HG03565 (cell line): ENCODE results near the gene TRPM8.
"Not testable (repeated sequence)": the region's sequence is repeated elsewhere in the genome, so short reads cannot be mapped to it uniquely, and the experiment has no call there.

Experiments used
- ATAC-seq: cut with Tn5 transposase; IDR thresholded peaks from one replicate; pipeline ENCODE4 v1.9.1; 2021; ENCODE audit warnings: mild to moderate bottlenecking, moderate library complexity; ENCODE audit not compliant: unreplicated experiment

The TRPM8 gene

GRCh38 chr2:233936089-233936488 is 18.9 kb downstream of the TRPM8 start:
- no peak for ATAC-seq

- ATAC-seq: no peak
These were observed 21.6 kb downstream of the TRPM8 start for GRCh38 chr2:233938676-233939370.

DNA sequence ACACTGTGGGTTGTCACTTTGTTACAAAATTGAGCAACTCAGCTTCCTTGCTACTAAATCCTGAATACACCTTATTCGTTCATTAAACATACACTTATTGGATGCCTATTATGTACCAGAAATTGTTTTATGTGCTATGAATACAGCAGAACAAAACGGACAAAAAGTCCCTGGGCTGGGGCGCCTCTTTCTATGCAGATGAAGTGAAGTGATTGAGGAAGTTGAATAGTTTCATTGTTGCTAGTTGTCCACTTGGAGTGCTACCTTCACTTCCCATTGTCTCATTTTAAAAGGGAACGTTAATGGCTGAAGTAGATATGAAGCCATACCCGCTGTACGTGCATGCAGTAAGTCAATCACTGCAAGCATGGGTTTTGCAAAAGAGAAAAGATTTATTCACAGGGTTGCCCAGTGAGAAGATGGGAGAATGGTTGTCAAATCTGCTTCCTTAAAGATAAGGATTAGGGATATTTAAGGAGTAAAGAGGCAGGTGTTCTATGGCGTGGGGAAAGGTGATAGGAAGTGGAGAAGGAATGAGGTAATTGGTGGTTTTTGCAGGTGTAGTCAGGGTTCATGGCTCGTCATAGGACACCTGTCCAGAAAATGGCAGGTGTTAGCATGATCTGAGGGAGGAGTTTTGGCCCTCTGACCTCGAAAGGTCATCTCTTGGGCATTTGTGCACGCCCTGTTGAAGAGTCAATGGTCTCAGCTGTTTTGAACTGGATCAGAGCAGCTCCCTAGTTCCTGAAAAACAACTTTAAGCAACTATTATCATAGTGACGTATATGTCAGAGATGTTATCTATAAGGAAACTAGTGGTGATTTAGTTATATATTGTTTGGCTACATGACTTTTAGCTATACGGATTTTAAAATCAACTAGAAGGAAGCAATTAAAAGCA is 23.5 kb downstream of the TRPM8 start:
- no peak for ATAC-seq

GRCh38 chr2:233942731-233943130 is 25.6 kb downstream of the TRPM8 start:
- ATAC-seq: no peak

DNA sequence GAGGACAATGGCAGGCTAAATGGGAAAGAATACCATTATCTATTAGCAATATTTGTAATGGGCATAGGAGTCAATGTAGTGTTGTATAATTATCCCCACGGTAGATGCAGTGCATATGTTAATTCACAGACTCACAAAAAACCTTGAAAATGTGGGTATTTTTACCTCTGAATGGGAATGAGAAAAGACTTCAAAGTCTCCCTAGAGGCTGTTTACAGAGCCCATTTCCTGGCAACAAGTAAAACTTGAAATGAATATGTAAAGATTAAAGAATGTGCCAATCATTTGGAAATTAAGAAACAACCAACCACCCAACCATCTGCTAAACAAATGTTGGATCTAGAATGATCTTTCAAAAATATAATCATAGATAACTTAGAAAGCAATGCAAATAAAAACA is 27.1 kb downstream of the TRPM8 start:
- no peak for ATAC-seq

- no peak for ATAC-seq
These were observed 27.5 kb downstream of the TRPM8 start for GRCh38 chr2:233944722-233945121.

DNA sequence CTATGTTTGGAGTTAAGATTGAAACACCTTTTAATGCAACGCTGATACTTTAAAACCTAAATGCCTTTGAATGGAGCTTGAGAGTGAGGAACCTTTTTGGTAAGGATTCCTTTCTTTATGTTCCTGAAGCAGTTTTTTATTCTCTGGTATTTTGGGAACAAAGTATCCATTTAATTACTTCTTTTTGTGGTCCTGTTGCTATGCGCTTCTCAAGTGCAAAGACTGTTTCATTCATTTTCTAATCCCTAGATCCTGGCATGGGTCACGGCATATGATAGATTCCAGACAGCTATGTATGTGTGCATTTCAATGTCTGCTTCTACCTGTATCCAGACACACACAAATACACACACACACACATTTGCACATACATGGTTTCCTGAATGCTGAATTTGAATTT is 28.0 kb downstream of the TRPM8 start:
- ATAC-seq: no peak

DNA sequence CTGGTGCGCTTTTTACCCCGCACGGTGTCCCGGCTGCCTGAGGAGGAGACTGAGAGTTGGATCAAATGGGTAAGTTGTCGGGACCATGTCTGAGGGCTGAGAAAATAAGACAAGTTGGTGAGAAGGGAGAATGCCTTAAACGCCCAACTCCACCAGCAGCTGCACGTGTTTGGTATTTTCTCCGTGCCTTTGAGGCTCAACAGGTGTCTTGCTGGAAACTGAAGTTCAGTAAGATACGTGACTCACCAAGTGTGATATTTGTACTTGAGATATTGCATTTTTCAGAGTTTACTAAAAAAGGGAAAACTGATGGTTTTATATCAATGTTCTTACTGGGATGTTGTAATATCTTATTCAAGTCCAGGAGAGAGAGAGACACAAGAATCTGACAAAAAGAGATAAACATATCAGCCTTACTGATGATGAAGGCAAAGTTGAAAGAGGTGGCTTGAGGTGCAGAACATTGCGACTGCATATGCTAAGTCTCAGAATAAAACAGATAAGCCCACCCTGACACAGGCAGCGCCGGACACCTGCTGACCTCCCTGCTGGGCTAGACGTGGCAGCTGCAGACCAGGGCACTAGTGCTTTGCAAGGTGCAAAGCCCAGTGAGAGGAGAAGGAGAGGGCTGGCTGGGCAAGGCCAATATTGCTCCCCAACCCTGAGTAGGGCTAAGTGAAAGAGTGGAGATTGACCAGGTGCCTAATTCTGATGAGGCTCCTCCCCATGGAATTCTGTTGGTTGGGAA is 33.1 kb downstream of the TRPM8 start:
- no peak for ATAC-seq

DNA sequence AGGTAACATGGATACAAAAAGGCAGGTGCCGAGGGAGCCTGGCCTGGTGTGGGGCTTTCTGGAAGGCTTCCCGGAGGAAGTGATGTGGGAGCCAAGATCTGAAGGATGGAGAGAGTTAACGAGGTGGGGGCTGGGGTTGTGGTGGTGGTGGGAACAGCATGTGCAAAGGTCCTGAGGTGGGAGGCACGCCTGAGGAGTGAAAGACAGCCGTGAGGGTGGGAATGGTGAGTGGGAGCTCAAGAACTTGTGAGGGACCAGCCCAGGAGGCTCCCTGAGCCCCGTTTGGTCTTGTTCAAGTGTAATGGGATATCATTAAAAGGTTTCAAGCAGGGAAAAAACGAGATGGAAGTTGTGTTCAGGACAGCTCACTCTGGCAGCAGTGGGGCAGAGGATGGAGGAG is 35.2 kb downstream of the TRPM8 start:
- ATAC-seq: no peak

DNA sequence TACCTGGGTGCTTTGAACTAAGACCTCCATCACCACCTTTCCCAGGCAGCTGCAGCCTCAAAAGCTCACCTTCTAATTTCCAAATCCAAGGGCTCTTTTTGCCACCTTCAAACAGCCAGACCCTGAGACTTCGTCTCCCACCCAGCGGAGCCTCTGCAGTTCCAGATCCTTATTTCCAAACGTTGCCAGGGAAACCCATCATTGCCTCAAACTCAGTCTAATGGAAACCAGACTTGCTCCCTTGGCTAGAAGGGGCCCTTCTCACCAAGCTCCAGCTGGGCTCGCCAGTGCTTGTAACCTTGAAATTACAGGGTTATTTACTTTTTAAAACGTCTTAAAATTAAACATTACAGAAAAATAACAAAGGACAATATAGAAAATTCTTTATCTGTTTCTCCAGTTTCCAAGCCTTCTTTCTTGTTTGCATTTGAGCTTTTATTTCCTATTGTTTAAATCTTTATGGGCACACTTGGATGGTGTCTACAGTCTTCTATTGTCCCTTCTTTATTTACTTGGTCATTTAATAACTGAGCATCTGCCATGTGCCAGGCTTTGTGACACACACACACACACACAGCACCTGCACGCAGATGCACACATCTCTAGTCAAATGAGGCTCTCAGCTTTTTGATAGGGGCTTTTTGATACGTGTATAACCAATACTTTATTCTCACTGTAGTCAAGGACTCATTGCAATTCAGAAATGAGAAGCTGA is 36.1 kb downstream of the TRPM8 start:
- ATAC-seq: no peak

DNA sequence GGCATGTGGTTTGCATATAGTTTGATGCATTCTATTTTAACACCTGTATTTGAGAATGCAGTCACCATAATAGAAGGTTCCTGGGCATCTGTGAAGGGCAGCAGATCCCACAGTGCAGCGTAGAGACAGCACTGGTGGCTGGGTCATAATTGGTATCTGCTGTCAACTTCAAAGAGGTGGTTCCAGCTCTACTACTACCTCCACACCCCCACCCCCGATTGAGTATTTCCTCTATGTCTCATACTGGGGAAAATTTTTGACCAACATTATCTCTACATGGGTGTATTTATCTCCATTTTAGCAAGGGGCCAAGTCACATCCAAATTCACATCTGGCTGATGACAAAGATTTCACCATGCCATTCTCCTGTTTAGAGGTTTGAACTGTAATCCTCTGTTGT is 43.0 kb downstream of the TRPM8 start:
- ATAC-seq: no peak

- ATAC-seq: no peak
These were observed 44.7 kb downstream of the TRPM8 start for GRCh38 chr2:233961905-233962304.

DNA sequence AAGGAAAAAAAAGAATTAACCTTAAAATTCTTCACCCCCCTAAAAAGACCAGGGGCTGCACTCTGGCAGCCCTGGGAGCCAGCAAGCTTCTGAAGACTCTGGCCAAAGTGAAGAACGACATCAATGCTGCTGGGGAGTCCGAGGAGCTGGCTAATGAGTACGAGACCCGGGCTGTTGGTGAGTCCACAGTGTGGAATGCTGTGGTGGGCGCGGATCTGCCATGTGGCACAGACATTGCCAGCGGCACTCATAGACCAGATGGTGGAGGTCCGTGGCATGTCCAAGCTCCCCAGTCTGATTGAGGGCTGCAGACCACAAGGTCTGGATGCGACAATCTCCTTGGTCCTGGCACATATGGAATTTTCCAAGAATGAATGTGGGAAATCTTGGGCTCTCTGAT is 47.4 kb downstream of the TRPM8 start:
- no peak for ATAC-seq

DNA sequence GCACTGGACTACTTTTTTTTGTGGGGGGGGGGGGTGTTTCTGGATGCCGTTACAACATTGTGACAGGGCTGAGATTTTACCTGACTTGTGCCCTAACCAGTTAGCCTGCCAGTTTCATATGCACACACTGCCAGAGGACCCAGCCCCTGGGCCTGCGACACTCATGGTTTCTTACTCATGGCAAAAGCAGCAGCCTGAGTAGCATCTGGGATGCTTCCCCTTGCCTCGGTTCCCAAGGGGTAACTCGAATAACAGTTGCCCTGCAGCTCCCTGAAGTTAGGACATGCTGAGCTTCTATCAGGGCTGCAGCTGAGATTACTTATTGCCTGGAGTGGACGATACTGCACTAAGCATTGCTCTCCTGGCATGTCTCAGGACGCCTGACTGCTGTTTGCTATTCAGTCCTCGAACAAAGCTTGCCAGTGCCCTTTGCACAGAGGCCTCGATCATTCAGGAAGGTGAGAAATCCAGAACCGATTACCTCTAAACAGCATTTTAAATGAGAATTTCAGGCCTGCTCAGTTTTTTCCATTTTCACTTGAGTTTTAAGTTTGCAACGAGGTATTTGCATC is 47.9 kb downstream of the TRPM8 start:
- no peak for ATAC-seq

- not testable (repeated sequence) for ATAC-seq
These were observed 48.5 kb downstream of the TRPM8 start for GRCh38 chr2:233965646-233966045.

- no peak for ATAC-seq
These were observed 49.2 kb downstream of the TRPM8 start for GRCh38 chr2:233966388-233966787.

- ATAC-seq: no peak
These were observed 50.0 kb downstream of the TRPM8 start for GRCh38 chr2:233967164-233967563.

DNA sequence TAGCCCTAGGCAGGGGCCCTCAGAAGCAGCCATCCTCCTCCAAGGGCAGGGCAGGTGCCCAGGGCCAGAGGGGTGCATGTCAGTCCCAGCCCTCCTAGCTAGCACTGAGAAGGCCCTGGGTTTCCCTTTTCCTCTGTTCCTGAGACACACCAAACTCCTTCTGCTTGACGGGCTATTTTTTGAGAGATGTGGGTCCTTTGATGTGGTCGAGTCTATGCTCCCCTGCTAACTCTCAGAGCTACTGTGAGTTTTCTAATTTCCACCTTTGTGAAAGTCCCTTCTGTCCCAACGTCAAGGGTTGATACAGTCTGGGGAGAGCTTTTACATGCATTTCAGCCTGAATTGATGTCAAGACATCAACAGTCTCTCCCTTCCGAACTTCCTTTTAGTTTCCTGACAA is 51.4 kb downstream of the TRPM8 start:
- ATAC-seq: no peak

- not testable (repeated sequence) for ATAC-seq
These were observed 55.3 kb downstream of the TRPM8 start for GRCh38 chr2:233972460-233972859.

DNA sequence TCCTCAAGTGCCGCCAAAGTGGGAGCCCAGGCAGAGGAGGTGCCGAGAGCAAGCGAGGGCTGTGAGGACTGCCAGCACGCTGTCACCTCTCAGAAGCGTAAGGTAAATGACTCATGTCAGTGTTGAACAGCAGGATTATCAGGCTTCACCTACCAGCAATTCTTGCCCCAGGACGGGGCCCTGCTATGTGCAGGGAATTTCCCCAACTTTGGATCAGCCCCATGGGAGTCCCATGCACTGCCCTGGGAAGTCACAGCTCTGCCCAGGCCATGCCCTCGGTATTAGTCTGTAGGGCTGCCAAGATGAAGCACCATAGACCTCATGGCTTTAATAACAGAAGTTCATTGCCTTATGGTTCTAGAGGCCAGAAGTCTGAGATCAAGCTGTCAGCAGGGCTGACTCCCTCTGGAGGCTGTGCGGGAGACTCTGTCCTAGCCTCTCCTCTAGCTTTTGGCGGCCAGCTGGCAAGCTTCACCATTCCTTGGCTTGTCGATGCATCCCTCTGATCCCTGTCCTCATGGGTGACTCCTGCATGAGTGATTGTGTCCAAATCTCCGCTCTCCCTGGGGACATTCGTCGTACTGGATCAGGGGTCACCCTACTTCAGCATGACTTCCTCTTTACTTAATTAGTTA is 55.9 kb downstream of the TRPM8 start:
- ATAC-seq: no peak
